Aorta (tissue), 5 donors: ENCODE data around the gene POLD2. TPM values are rescaled to one million over a fixed set of nuclear protein-coding genes. Genes with fewer than 3 reads are reported as not detected.

Experiments
- ATAC-seq: fragments of 200-7000 bp; cut with Tn5 transposase; one replicate; pipeline ENCODE4 v1.9.1; 2022; ENCODE audit warnings: moderate library complexity; ENCODE audit not compliant: low FRiP score
- DNase-seq, 2 donors: peaks; one replicate each; pipeline ENCODE4 v3.0.0-alpha.2; 2020
- H3K27ac ChIP-seq, 2 donors: one replicate each; pipeline ENCODE4 v1.5.1; 2013; ENCODE audit warnings: low read length in 2 of 2, mild to moderate bottlenecking in 2 of 2, moderate library complexity in 2 of 2, control low read depth in 1 of 2, inconsistent platforms in 1 of 2, low read depth in 1 of 2
- H3K27me3 ChIP-seq, 2 donors: one replicate each; pipeline ENCODE4 v1.6.1; 2013; ENCODE audit warnings: control low read depth in 1 of 2, low read length in 1 of 2, mild to moderate bottlenecking in 1 of 2, moderate library complexity in 1 of 2; ENCODE audit not compliant: insufficient read depth in 2 of 2, control insufficient read depth in 1 of 2
- H3K36me3 ChIP-seq, 2 donors: one replicate each; pipeline ENCODE4 v1.6.1; 2013; ENCODE audit warnings: control low read depth in 1 of 2, low read length in 1 of 2, mild to moderate bottlenecking in 1 of 2; ENCODE audit not compliant: insufficient read depth in 2 of 2, control insufficient read depth in 1 of 2
- H3K4me1 ChIP-seq, 2 donors: one replicate each; pipeline ENCODE4 v1.6.1; 2013; ENCODE audit warnings: low read length in 2 of 2, control low read depth in 1 of 2, mild to moderate bottlenecking in 1 of 2, moderate library complexity in 1 of 2; ENCODE audit not compliant: insufficient read depth in 2 of 2, control insufficient read depth in 1 of 2
- H3K4me3 ChIP-seq, 2 donors: one replicate each; pipeline ENCODE4 v1.5.1; 2013; ENCODE audit warnings: low read length in 2 of 2, control low read depth in 1 of 2, mild to moderate bottlenecking in 1 of 2
- H3K9me3 ChIP-seq: one replicate; pipeline ENCODE4 v1.6.1; 2013; ENCODE audit warnings: mild to moderate bottlenecking, low read length; ENCODE audit not compliant: control insufficient read depth
- WGBS, 2 donors: extraction: QIAGEN DNeasy Blood & Tissue Kit; methylation state at CpG; one replicate each; pipeline ENCODE4 v1.1.7; 2013; 5-methylcytosine and 5-hydroxymethylcytosine counted together
- intact Hi-C, 2 donors: fragments of 100-400 bp; cut with DNase I; formaldehyde crosslinking; loops; one replicate each; pipeline versions ENCODE4 v1.14.2 to v1.15.0; 2022
- polyA plus RNA-seq, 2 donors: library from polyadenylated mRNA; stranded (reverse); fragments of 200-250 nt; gene quantifications; one replicate each; pipeline ENCODE4 v1.2.3, GENCODE V29; 2013
- total RNA-seq, 2 donors: library from RNA; stranded (reverse); fragmentation: NEBNext Ultra II Directional; extraction: Animal tissue kit (Norgen Biotek cat#: 25700); gene quantifications; one replicate each; pipeline ENCODE4 v1.2.1, GENCODE V29; 2021
- donor health status: healthy with polysubstance abuse.
- donor health status: Bipolar disorder and iron deficiency.
- donor health status: DM: no; HTN: no; CAD: no.
- donor health status: DM: no; HTN: no; CAD: no.
- donor health status: DM: yes; HTN: yes; CAD: no.

The POLD2 gene
- total and polyA plus RNA-seq, 4 donors, result 31.6 to 93.1 (median 51.5) TPM

DNA sequence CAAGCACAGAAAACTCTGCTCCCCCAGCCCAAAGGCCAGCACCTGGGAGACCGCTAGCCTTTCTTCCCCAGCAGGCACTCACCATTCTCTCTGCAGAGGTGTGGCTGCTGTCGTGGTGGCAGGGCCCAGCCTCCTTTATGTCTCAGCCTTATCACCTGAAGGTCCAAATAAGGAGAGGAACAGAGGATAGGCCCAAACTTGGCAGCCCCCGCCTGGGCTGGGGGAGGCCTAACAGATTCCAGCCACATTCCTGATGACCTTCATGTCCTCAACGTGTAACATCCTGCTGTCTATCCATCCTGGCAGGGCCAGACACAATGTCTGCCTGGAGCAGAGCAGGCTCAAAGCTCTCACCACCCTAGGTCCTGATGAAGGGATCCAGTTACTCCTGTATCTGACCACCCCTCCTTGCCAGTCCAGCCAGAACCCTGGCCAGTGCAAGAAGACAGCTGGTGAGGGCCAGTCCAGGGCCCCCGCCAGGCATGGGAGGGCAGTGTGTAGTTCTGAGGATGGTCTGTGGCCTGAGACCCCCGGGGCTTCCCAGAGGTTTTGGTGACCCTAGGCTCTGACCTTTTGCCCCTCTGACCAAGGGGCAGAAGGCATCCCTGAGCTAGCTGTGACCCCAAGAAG, 18.0 kb upstream of the POLD2 start, which contains the start of gene MYL7:
Gene MYL7, minus strand, starts transcription at position 112 of the 630 bp plus-strand sequence. Its CDS starts 27 bp downstream, at position 85.
- Histone ChIP-seq H3K9me3 (no peaks in the 10 kb centered on the region), H3K4me1 (no peaks in the 10 kb centered on the region), H3K36me3 (no peaks in the 10 kb centered on the region), H3K27me3 (no peaks in the 10 kb centered on the region), H3K27ac (no peak within 1 kb of the TSS), H3K4me3 (no peak within 1 kb of the TSS)
- 87 to 88% methylated on average over 6 of the region's 6 CpGs for WGBS, 2 donors
- DNase-seq, result peak; percentile 29 to 53
- intact Hi-C loops, result no loop called here
- ATAC-seq, result no peak

GRCh38 chr7:44140341-44140740, 17.0 kb upstream of the POLD2 start:
- WGBS, 2 donors, result 87 to 90% methylated on average over 9 to 10 of the region's 10 CpGs
- DNase-seq (peak; percentile 39 to 60), ATAC-seq (no peak)
- Histone ChIP-seq H3K36me3 (no peaks in the 10 kb centered on the region), H3K4me3 (no peak overlapping the region), H3K4me1 (no peaks in the 10 kb centered on the region), H3K9me3 (no peaks in the 10 kb centered on the region), H3K27me3 (no peaks in the 10 kb centered on the region), H3K27ac (no peak overlapping the region)
- intact Hi-C loops, result no loop called here

DNA sequence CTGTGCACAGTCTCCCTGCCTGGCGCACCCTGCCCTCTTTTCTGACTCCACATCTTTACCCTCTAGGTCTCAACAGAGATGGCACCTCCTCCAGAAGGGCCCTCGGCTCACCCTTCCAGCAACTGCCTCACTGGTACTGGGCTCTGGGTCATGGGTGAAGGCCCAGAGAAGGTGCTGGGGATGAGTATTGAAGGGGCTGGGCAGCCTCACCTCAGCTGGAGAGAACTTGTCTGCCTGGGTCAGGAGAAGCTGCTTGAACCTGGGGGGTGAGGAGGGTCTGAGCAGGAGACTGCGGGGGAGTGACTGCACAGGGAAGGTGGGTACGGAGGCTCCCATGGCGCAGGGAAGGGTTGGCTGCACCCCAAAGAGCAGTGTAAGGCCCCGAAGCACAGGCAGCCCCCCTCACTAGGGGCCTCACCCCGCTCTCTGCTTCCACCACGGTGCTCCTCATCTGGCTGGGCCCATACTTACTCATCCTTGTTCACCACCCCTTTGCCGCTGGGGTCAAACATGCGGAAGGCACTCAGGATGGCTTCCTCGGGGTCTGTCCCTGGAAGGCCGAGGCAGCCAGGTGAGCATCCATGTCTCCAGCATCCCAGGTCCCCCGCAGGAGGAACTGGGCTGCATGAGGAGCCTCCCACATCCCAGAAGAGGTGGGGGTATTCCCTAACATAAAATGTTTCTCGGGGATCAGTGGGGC, 16.1 kb upstream of the POLD2 start:
- intact Hi-C loops, result no loop called here
- no peaks in the 10 kb centered on the region for H3K27me3 ChIP-seq
- DNase-seq, result peak; percentile 34 to 57
- H3K9me3 ChIP-seq, result no peaks in the 10 kb centered on the region
- 94 to 95% methylated on average over 14 of the region's 14 CpGs for WGBS, 2 donors
- H3K4me1 ChIP-seq, result no peaks in the 10 kb centered on the region
- no peak overlapping the region for H3K27ac ChIP-seq
- H3K36me3 ChIP-seq, result no peaks in the 10 kb centered on the region
- no peak overlapping the region for H3K4me3 ChIP-seq
- no peak for ATAC-seq

GRCh38 chr7:44138698-44139097, 15.3 kb upstream of the POLD2 start:
- no peaks in the 10 kb centered on the region for H3K36me3 ChIP-seq
- peak; percentile 32 to 64 for DNase-seq
- intact Hi-C loops, result no loop called here
- H3K4me3 ChIP-seq, result no peak overlapping the region
- no peak for ATAC-seq
- no peaks in the 10 kb centered on the region for H3K4me1 ChIP-seq
- H3K27me3 ChIP-seq, result no peaks in the 10 kb centered on the region
- 86 to 87% methylated on average over 8 of the region's 8 CpGs for WGBS, 2 donors
- H3K9me3 ChIP-seq, result no peaks in the 10 kb centered on the region
- H3K27ac ChIP-seq, result no peak overlapping the region

DNA sequence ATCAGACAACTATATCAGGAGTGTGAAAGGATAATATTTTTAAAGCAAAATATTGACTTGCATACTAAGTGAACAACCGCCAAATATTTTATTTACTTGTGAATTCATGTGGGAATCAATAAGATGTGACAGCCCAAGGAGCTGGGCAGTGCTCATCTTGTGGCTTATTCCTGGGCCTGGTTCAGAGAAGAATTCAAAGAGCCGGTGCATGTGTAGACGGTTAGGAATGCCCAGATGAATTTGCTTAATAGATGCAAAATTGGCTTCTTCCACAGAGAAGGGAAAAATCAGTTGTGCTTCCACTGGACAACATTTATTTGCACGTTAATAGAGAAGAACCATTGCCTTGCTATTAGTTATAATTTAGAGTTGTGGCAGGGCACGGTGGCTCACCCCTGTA, 13.4 kb upstream of the POLD2 start:
- Histone ChIP-seq H3K36me3 (no peaks in the 10 kb centered on the region), H3K27ac (no peak overlapping the region), H3K4me3 (no peak overlapping the region), H3K4me1 (no peaks in the 10 kb centered on the region), H3K9me3 (no peaks in the 10 kb centered on the region), H3K27me3 (no peaks in the 10 kb centered on the region)
- DNase-seq, result no peak
- 83 to 87% methylated on average over 5 of the region's 5 CpGs for WGBS, 2 donors
- no peak for ATAC-seq
- intact Hi-C loops, result no loop called here

GRCh38 chr7:44134943-44135628, 11.7 kb upstream of the POLD2 start:
- WGBS, 2 donors, result 91 to 98% methylated on average over 4 of the region's 4 CpGs
- Histone ChIP-seq H3K4me3 (no peak overlapping the region), H3K27ac (no peak overlapping the region), H3K36me3 (no peaks in the 10 kb centered on the region), H3K9me3 (no peaks in the 10 kb centered on the region), H3K27me3 (no peaks in the 10 kb centered on the region), H3K4me1 (no peaks in the 10 kb centered on the region)
- no peak for ATAC-seq
- no peak for DNase-seq
- intact Hi-C loops, result no loop called here

GRCh38 chr7:44133295-44133694, 9.9 kb upstream of the POLD2 start:
- no peak for DNase-seq
- intact Hi-C loops, result no loop called here

GRCh38 chr7:44132039-44132438, 8.7 kb upstream of the POLD2 start:
- H3K9me3 ChIP-seq, result no peaks in the 10 kb centered on the region
- WGBS, 2 donors, result 57 to 59% methylated on average over 2 of the region's 2 CpGs
- intact Hi-C loops, result no loop called here
- no peaks in the 10 kb centered on the region for H3K36me3 ChIP-seq
- DNase-seq (no peak), ATAC-seq (no peak)
- no peak overlapping the region for H3K4me3 ChIP-seq
- H3K27ac ChIP-seq, result no peak overlapping the region
- H3K27me3 ChIP-seq, result no peaks in the 10 kb centered on the region
- H3K4me1 ChIP-seq, result no peaks in the 10 kb centered on the region

More at GRCh38 chr7:44133295-44133694, 9.9 kb upstream of the POLD2 start:
- WGBS, 2 donors, result 86 to 89% methylated on average over 3 of the region's 3 CpGs
- Histone ChIP-seq H3K36me3 (no peaks in the 10 kb centered on the region), H3K27me3 (no peaks in the 10 kb centered on the region), H3K4me3 (no peak overlapping the region), H3K9me3 (no peaks in the 10 kb centered on the region), H3K27ac (no peak overlapping the region), H3K4me1 (no peaks in the 10 kb centered on the region)
- no peak for ATAC-seq
